Measurements from ENCODE around the gene SLC8B1.
A peak's percentile ranks its signal among the peaks of the same experiment; 100 is the strongest.

SLC8B1 gene

GRCh38 chr12:113295886-113296556, 38.9 kb downstream of the SLC8B1 start:
- DNase-seq (ENCODE audit: low read depth in 3 of 3), result no peak

- DNase-seq (ENCODE audit: low read depth in 3 of 3), result no peak
Observed at GRCh38 chr12:113293100-113293499, 41.8 kb downstream of the SLC8B1 start.

GRCh38 chr12:113292547-113292946, 42.4 kb downstream of the SLC8B1 start:
- DNase-seq (ENCODE audit: low read depth in 3 of 3), result no peak

- no peak for DNase-seq (ENCODE audit: low read depth in 3 of 3)
Observed at GRCh38 chr12:113292091-113292490, 42.8 kb downstream of the SLC8B1 start.

GRCh38 chr12:113291586-113291985, 43.3 kb downstream of the SLC8B1 start:
- no peak for DNase-seq (ENCODE audit: low read depth in 3 of 3)

GRCh38 chr12:113290506-113290905, 44.4 kb downstream of the SLC8B1 start:
- no peak for DNase-seq (ENCODE audit: low read depth in 3 of 3)

GRCh38 chr12:113289361-113289760, 45.5 kb downstream of the SLC8B1 start:
- DNase-seq (ENCODE audit: low read depth in 3 of 3), result no peak

GRCh38 chr12:113287899-113288282, 47.0 kb downstream of the SLC8B1 start:
- no peak for DNase-seq (ENCODE audit: low read depth in 3 of 3)

- DNase-seq (ENCODE audit: low read depth in 3 of 3), result no peak
Observed at GRCh38 chr12:113287146-113287898, 47.6 kb downstream of the SLC8B1 start.

GRCh38 chr12:113286712-113287111, 48.2 kb downstream of the SLC8B1 start:
- no peak for DNase-seq (ENCODE audit: low read depth in 3 of 3)

- no peak for DNase-seq (ENCODE audit: low read depth in 3 of 3)
Observed at GRCh38 chr12:113285679-113286610, 49.0 kb downstream of the SLC8B1 start.

GRCh38 chr12:113284751-113285150, 50.2 kb downstream of the SLC8B1 start:
- no peak for DNase-seq (ENCODE audit: low read depth in 3 of 3)

GRCh38 chr12:113278633-113279032, 56.3 kb downstream of the SLC8B1 start:
- no peak for DNase-seq (ENCODE audit: low read depth in 3 of 3)

- no peak for DNase-seq (ENCODE audit: low read depth in 3 of 3)
Observed at GRCh38 chr12:113278141-113278540, 56.8 kb downstream of the SLC8B1 start.

GRCh38 chr12:113277511-113277910, 57.4 kb downstream of the SLC8B1 start:
- no peak for DNase-seq (ENCODE audit: low read depth in 3 of 3)

GRCh38 chr12:113276946-113277500, 57.9 kb downstream of the SLC8B1 start:
- no peak for DNase-seq (ENCODE audit: low read depth in 3 of 3)

GRCh38 chr12:113276306-113276705, 58.6 kb downstream of the SLC8B1 start:
- no peak for DNase-seq (ENCODE audit: low read depth in 3 of 3)

- DNase-seq (ENCODE audit: low read depth in 3 of 3), result no peak
Observed at GRCh38 chr12:113274848-113275247, 60.1 kb downstream of the SLC8B1 start.

GRCh38 chr12:113273053-113273725, 61.7 kb downstream of the SLC8B1 start:
- no peak for DNase-seq (ENCODE audit: low read depth in 3 of 3)

GRCh38 chr12:113271853-113272561, 62.9 kb downstream of the SLC8B1 start:
- DNase-seq (ENCODE audit: low read depth in 3 of 3), result peak in 1 of 3 experiments; percentile 32

- no peak for DNase-seq (ENCODE audit: low read depth in 3 of 3)
Observed at GRCh38 chr12:113271466-113271852, 63.5 kb downstream of the SLC8B1 start.
